DND-41 (cell line): ENCODE data around the gene SLC39A3.

Experiments
- ATAC-seq: fragments of 200-7000 bp; cut with Tn5 transposase; 3 replicates; pipeline ENCODE4 v1.9.1; 2021; ENCODE audit warnings: low read depth; ENCODE audit not compliant: insufficient read depth
- DNase-seq: peaks from one replicate; pipeline ENCODE4 v3.0.0-alpha.2; 2020
- H2AFZ ChIP-seq: 2 replicates; pipeline ENCODE4 v1.6.0; 2012; ENCODE audit warnings: low read depth, low read length
- H3K27ac ChIP-seq: 2 replicates; pipeline ENCODE4 v1.5.1; 2012; ENCODE audit warnings: low read length, inconsistent platforms
- H3K27me3 ChIP-seq: fragments of 200-600 bp; sonication (generic); 2 replicates; pipeline ENCODE4 v1.6.0; 2012; ENCODE audit warnings: low read length, mild to moderate bottlenecking, inconsistent platforms; ENCODE audit not compliant: insufficient read depth, poor library complexity
- H3K36me3 ChIP-seq: 2 replicates; pipeline ENCODE4 v1.5.1; 2012; ENCODE audit warnings: low read length, inconsistent platforms; ENCODE audit not compliant: insufficient read depth
- H3K4me1 ChIP-seq: 2 replicates; pipeline ENCODE4 v1.5.1; 2012; ENCODE audit warnings: mild to moderate bottlenecking, low read length; ENCODE audit not compliant: insufficient read depth
- H3K4me2 ChIP-seq: 2 replicates; pipeline ENCODE4 v1.6.0; 2012; ENCODE audit warnings: mild to moderate bottlenecking, moderate library complexity, low read length, inconsistent platforms; ENCODE audit not compliant: insufficient read depth
- H3K4me3 ChIP-seq, 2 experiments: fragments of 200-600 bp in 1 of 2; shearing (Covaris generic) in 1 of 2; 2 replicates each; pipeline ENCODE4 v1.5.1; 2012 to 2016; ENCODE audit warnings: inconsistent platforms in 2 of 2, low read length in 2 of 2, mild to moderate bottlenecking in 2 of 2, low read depth in 1 of 2, moderate library complexity in 1 of 2
- H3K79me2 ChIP-seq: 2 replicates; pipeline ENCODE4 v1.6.0; 2012; ENCODE audit warnings: low read length, inconsistent platforms; ENCODE audit not compliant: insufficient read depth
- H3K9ac ChIP-seq: 2 replicates; pipeline ENCODE4 v1.6.0; 2012; ENCODE audit warnings: low read depth, mild to moderate bottlenecking, inconsistent platforms, low read length, moderate library complexity
- H3K9me3 ChIP-seq: 2 replicates; pipeline ENCODE4 v1.5.1; 2012; ENCODE audit warnings: low read length, moderate library complexity, mild to moderate bottlenecking, inconsistent platforms; ENCODE audit not compliant: insufficient read depth, severe bottlenecking
- H4K20me1 ChIP-seq: 2 replicates; pipeline ENCODE4 v1.6.0; 2012; ENCODE audit warnings: low read length; ENCODE audit not compliant: insufficient read depth
- CTCF ChIP-seq: IDR thresholded peaks from 2 replicates; pipeline ENCODE4 v1.5.1; 2012; ENCODE audit warnings: borderline replicate concordance, low read length, moderate library complexity, mild to moderate bottlenecking; ENCODE audit not compliant: poor library complexity, severe bottlenecking; ENCODE audit errors: extremely low read depth
- EZH2 ChIP-seq: IDR thresholded peaks from 3 replicates; pipeline ENCODE4 v1.6.1; 2012; ENCODE audit warnings: borderline replicate concordance, low read depth, mild to moderate bottlenecking, moderate library complexity, low read length, inconsistent platforms; ENCODE audit not compliant: severe bottlenecking

SLC39A3 gene

GRCh38 chr19:2702170-2703076 is 37.4 kb downstream of the SLC39A3 start, which contains the start of gene GNG7:
TSS of gene GNG7 (minus strand) at chr19:2702694. CDS start at chr19:2520688, 182,006 bp downstream.
- no peaks in the 10 kb centered on the region for H3K9me3 ChIP-seq
- no peak within 1 kb of the TSS for H3K4me2 ChIP-seq
- H2AFZ ChIP-seq: no peak within 1 kb of the TSS
- ATAC-seq (no peak), DNase-seq (no peak)
- no peak within 1 kb of the TSS for H3K4me3 ChIP-seq
- no peak within 1 kb of the TSS for H3K27ac ChIP-seq
- H4K20me1 ChIP-seq: no peaks in the 10 kb centered on the region; the same call in 1 of the 2 replicates
- H3K4me1 ChIP-seq: no peaks in the 10 kb centered on the region
- H3K9ac ChIP-seq: no peak within 1 kb of the TSS
- no peak for TF ChIP-seq EZH2
- TF ChIP-seq CTCF: no peak
- H3K27me3 ChIP-seq: no peaks in the 10 kb centered on the region
- H3K79me2 ChIP-seq: no peaks in the 10 kb centered on the region
- H3K36me3 ChIP-seq: no peaks in the 10 kb centered on the region

GRCh38 chr19:2701361-2702169 is 38.3 kb downstream of the SLC39A3 start:
- H3K9ac ChIP-seq: no peak overlapping the region
- no peak overlapping the region for H2AFZ ChIP-seq
- TF ChIP-seq EZH2: no peak
- TF ChIP-seq CTCF: no peak
- no peak overlapping the region for H3K27ac ChIP-seq
- H3K4me2 ChIP-seq: no peak overlapping the region
- H3K27me3 ChIP-seq: no peaks in the 10 kb centered on the region
- H3K36me3 ChIP-seq: no peaks in the 10 kb centered on the region
- no peaks in the 10 kb centered on the region for H3K4me1 ChIP-seq
- no peaks in the 10 kb centered on the region for H3K79me2 ChIP-seq
- ATAC-seq (no peak), DNase-seq (no peak)
- H4K20me1 ChIP-seq: no peaks in the 10 kb centered on the region; the same call in 1 of the 2 replicates
- no peaks in the 10 kb centered on the region for H3K9me3 ChIP-seq
- H3K4me3 ChIP-seq: no peak overlapping the region

- no peak for ATAC-seq
- Histone ChIP-seq H3K4me2 (no peak overlapping the region), H3K36me3 (no peaks in the 10 kb centered on the region), H4K20me1 (no peaks in the 10 kb centered on the region; the same call in 1 of the 2 replicates), H3K27ac (no peak overlapping the region), H3K4me1 (no peaks in the 10 kb centered on the region), H3K4me3 (no peak overlapping the region), H2AFZ (no peak overlapping the region), H3K9me3 (no peaks in the 10 kb centered on the region), H3K79me2 (no peaks in the 10 kb centered on the region), H3K27me3 (no peaks in the 10 kb centered on the region), H3K9ac (no peak overlapping the region)
- TF ChIP-seq CTCF (no peak), EZH2 (no peak)
- DNase-seq: no peak
Measured at GRCh38 chr19:2700660-2701360, 39.0 kb downstream of the SLC39A3 start.
